K562 (cell line): ENCODE measurements around the gene REC8. TPM values are rescaled to one million over a fixed set of nuclear protein-coding genes. Genes with fewer than 3 reads are reported as not detected.
A peak's percentile ranks its signal among the peaks of the same experiment; 100 is the strongest.

Source experiments
- ARHGAP35 ChIP-seq: fragments of 450-650 bp; IDR thresholded peaks from 2 replicates; pipeline ENCODE4 v1.6.1; 2018; ENCODE audit not compliant: partially characterized antibody
- BCOR ChIP-seq: fragments of 450-650 bp; IDR thresholded peaks from 2 replicates; pipeline ENCODE4 v1.6.1; 2016
- CAMTA2 ChIP-seq: fragments of 250-450 bp; sonication (Bioruptor Pico); conservative IDR thresholded peaks from 2 replicates; pipeline ENCODE4 v1.5.1; 2022
- CHAMP1 ChIP-seq: fragments of 450-650 bp; IDR thresholded peaks from 2 replicates; pipeline ENCODE4 v1.6.1; 2016; ENCODE audit warnings: mild to moderate bottlenecking
- CHD1 ChIP-seq: fragments of 200-600 bp; sonication (generic); IDR thresholded peaks from one replicate; pipeline ENCODE4 v1.6.1; 2012; ENCODE audit warnings: mild to moderate bottlenecking, moderate library complexity, low read length, inconsistent platforms
- CREB3 ChIP-seq: fragments of 450-650 bp; conservative IDR thresholded peaks from 2 replicates; pipeline ENCODE4 v1.6.1; 2016; ENCODE audit warnings: missing genetic modification characterization, low read depth, mild to moderate bottlenecking, missing compliant biosample characterization, moderate library complexity
- ETV6 ChIP-seq, 3 experiments: fragments of 150-350 bp in 1 of 3; sonication (generic) in 1 of 3; formaldehyde crosslinking in 1 of 3; IDR thresholded peaks; 2 replicates each; pipeline versions ENCODE4 v1.6.1 to v1.8.0; 2014 to 2022; ENCODE audit warnings: borderline replicate concordance in 2 of 3, low read depth in 2 of 3, antibody characterized with exemption in 1 of 3, low read length in 1 of 3, mild to moderate bottlenecking in 1 of 3, missing genetic modification reagents in 1 of 3
- HNRNPUL1 ChIP-seq: fragments of 200-400 bp; formaldehyde crosslinking; IDR thresholded peaks from 2 replicates; pipeline ENCODE4 v1.6.1; 2017; ENCODE audit warnings: low read length
- MYBL2 ChIP-seq, 2 experiments: fragments of 450-650 bp in 1 of 2; sonication (generic) in 1 of 2; formaldehyde crosslinking in 1 of 2; IDR thresholded peaks; 2 replicates each; pipeline versions ENCODE4 v1.6.1 to v1.8.1; 2017 to 2022; ENCODE audit warnings: borderline replicate concordance in 1 of 2, inconsistent platforms in 1 of 2, low read depth in 1 of 2, mild to moderate bottlenecking in 1 of 2, missing genetic modification reagents in 1 of 2, moderate library complexity in 1 of 2
- POLR2A ChIP-seq: fragments of 450-650 bp; conservative IDR thresholded peaks from 2 replicates; pipeline ENCODE4 v1.6.1; 2016
- SP1 ChIP-seq: sonication (generic); formaldehyde crosslinking; IDR thresholded peaks from 2 replicates; pipeline ENCODE4 v1.8.1; 2022; ENCODE audit warnings: mild to moderate bottlenecking, missing genetic modification reagents
- SP2 ChIP-seq: IDR thresholded peaks from 2 replicates; pipeline ENCODE4 v1.6.1; 2011; ENCODE audit warnings: mild to moderate bottlenecking, low read depth, low read length, moderate library complexity; ENCODE audit not compliant: poor library complexity, severe bottlenecking; ENCODE audit errors: extremely low read depth
- TCF7L2 ChIP-seq: fragments of 150-350 bp; IDR thresholded peaks from 2 replicates; pipeline ENCODE4 v1.6.1; 2016; ENCODE audit warnings: low read depth, mild to moderate bottlenecking, low read length, moderate library complexity
- TEAD4 ChIP-seq, 2 experiments: sonication (generic) in 1 of 2; formaldehyde crosslinking in 1 of 2; IDR thresholded peaks; 2 replicates each; pipeline versions ENCODE4 v1.6.1 to v1.8.0; 2012 to 2022; ENCODE audit warnings: borderline replicate concordance in 1 of 2, inconsistent platforms in 1 of 2, low read length in 1 of 2, mild to moderate bottlenecking in 1 of 2, missing genetic modification reagents in 1 of 2
- ZKSCAN3 ChIP-seq: fragments of 250-450 bp; sonication (Bioruptor Pico); IDR thresholded peaks from 2 replicates; pipeline ENCODE4 v1.4.0; 2020
- ZNF134 ChIP-seq: fragments of 250-450 bp; sonication (Bioruptor Pico); conservative IDR thresholded peaks from 2 replicates; pipeline ENCODE4 v1.4.0; 2020
- ZNF324 ChIP-seq: fragments of 250-450 bp; sonication (Bioruptor Pico); IDR thresholded peaks from 2 replicates; pipeline ENCODE4 v1.4.0; 2020; ENCODE audit warnings: mild to moderate bottlenecking
- ZNF398 ChIP-seq: fragments of 250-450 bp; sonication (Bioruptor Pico); IDR thresholded peaks from 2 replicates; pipeline ENCODE4 v1.8.0; 2021; ENCODE audit warnings: moderate library complexity, mild to moderate bottlenecking, inconsistent platforms
- ZNF512 ChIP-seq: IDR thresholded peaks from 2 replicates; pipeline ENCODE4 v1.6.1; 2016; ENCODE audit warnings: missing genetic modification characterization, missing compliant biosample characterization
- ZNF695 ChIP-seq: fragments of 450-650 bp; formaldehyde crosslinking; IDR thresholded peaks from 2 replicates; pipeline ENCODE4 v1.4.0; 2020; ENCODE audit warnings: mild to moderate bottlenecking, moderate library complexity
- polyA plus RNA-seq, 8 experiments: library from polyadenylated mRNA; depleted of rRNA in 4 of 8; stranded (reverse) in 5 of 8; unstranded in 3 of 8; fragments of >200 nt; fragmentation: Nextera tagmentation in 2 of 8; fragmentation: Illumina TruSeq in 1 of 8; extraction: Ambion mirVana in 2 of 8; extraction: Trizol in 1 of 8; gene quantifications; 2 replicates each; pipeline versions ENCODE4 v1.2.1 to v1.2.3, GENCODE V29; 2011 to 2014; ENCODE audit warnings: inconsistent platforms in 1 of 8, missing spikeins in 1 of 8
- total RNA-seq, 7 experiments: library from RNA; depleted of rRNA in 6 of 7; stranded (reverse); fragments of >200 nt in 6 of 7; fragmentation: Illumina TruSeq in 2 of 7; extraction: Trizol in 2 of 7; gene quantifications; 2 replicates each; pipeline versions ENCODE4 v1.2.1 to v1.2.3, GENCODE V29; 2011 to 2021; ENCODE audit warnings: low replicate concordance in 1 of 7

REC8 gene
- total and polyA plus RNA-seq, 9 of the 15 experiments (the other 6 are each of a cell fraction or from before 2014, with no cell fraction given), result 0.11 to 2.5 (median 0.85) TPM

GRCh38 chr14:24212924-24213865 lies 41.3 kb downstream of the REC8 start, which contains the start of gene CHMP4A (continued):
- TF ChIP-seq HNRNPUL1 (no peak), ZNF324 (CRISPR knock-in tag) (no peak), ZNF398 (no peak), BCOR (no peak), ZKSCAN3 (CRISPR knock-in tag) (no peak), CREB3 (no peak), ETV6 (IDR thresholded peaks at IDR 0.05; ENCODE audit: borderline replicate concordance in 1 of 2, low read depth in 2 of 2, low read length in 1 of 2) (no peak), ETV6 (CRISPR knock-in tag; IDR thresholded peaks at IDR 0.05; ENCODE audit: borderline replicate concordance) (no peak), TCF7L2 (no peak), MYBL2 (IDR thresholded peaks at IDR 0.05; ENCODE audit: low read depth) (no peak), MYBL2 (CRISPR knock-in tag; IDR thresholded peaks at IDR 0.05; ENCODE audit: borderline replicate concordance) (no peak), ZNF512 (no peak), ARHGAP35 (no peak), CHAMP1 (no peak), CHD1 (no peak), SP1 (CRISPR knock-in tag) (peak; percentile 80), ZNF134 (no peak), CAMTA2 (CRISPR knock-in tag) (no peak), TEAD4 (IDR thresholded peaks at IDR 0.05; ENCODE audit: low read length) (no peak), TEAD4 (CRISPR knock-in tag; IDR thresholded peaks at IDR 0.05; ENCODE audit: borderline replicate concordance) (no peak), POLR2A (peak; percentile 98), SP2 (no peak), ZNF695 (no peak)
